LoVo (cell line): Measurements from ENCODE around the gene TGFB1I1.

Experiments
- DNase-seq: peaks from one replicate; pipeline ENCODE4 v3.0.0-alpha.2; 2016; ENCODE audit warnings: low spot score

TGFB1I1 gene

GRCh38 chr16:31452631-31453106 lies 19.3 kb upstream of the TGFB1I1 start:
- peak; percentile 31 for DNase-seq

DNA sequence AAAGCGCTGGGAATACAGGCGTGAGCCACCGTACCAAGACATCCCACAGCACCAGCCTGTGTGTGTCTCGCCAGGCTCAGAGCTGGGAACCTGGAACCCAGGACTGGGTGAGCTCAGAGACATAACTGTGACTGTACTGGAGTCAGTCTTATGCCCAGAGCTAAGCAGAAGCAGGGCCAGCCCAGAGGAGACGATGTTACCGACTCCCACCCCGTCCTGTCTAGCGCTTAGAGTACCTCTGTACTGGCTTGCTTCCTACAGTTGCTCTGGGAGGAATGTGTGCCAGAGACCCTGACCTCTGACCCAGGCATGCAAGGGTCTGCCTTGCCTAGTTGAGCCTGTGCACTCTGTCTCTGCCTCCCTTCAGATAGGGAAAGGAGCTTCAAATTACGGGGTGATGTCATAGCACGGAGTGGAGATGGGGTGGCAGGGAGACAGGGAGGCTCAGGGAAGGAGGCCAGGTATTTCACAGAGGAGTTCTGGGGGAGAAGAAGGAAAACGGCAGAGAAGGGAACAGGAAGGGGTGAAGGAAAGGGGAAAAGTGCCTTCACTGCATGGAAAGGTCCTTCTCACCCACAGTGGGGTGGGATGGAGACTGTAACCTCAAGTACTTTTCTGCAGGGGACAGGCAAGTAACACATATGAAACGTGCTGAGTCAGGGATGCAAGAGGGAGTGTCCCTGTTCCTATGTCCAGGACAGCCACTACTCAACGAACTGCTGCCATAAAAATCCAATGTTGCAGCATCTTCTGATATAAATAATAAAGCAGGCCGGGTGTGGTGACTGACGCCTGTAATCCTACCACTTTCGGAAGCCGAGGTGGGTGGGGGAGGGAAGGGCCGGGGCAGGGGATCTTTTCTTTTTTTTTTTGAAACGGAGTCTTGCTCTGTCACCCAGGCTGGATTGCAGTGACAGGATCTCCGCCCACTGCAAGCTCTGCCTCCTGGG lies 18.4 kb upstream of the TGFB1I1 start:
- no peak for DNase-seq

DNA sequence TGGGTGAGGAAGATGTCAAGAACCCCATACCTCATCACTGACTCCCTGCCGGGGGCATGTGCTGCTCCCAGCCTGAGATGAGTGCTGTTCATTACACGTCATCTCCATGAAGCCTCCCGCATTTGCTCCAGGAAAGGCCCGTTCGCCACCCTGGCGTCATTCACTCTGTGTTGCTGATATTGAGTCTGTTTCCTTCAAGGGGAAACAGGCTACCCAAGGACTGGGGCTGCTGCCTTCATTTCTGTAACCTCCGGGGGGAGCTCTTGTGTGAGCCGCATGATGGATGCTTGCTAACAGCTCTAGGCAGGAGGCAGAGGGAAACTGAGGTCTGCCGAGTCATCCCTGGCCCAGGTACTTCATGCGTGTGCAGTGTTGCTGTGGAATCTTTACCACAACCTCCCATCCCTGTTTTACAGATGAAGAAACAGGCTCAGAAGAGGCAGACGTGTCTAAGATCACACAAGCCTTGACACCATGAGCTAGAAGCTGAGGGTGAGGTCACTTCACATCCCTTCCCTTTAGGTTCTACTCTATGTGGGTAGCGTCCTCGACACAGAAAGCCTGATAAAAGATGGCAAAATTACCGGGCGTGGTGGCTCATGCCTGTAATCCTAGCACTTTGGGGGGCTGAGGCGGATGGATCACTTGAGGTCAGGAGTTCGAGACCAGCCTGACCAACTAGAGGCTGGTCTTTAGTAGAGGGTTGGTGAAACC lies 16.2 kb upstream of the TGFB1I1 start:
- no peak for DNase-seq

- no peak for DNase-seq
These were observed 15.0 kb upstream of the TGFB1I1 start for GRCh38 chr16:31456988-31457360.

- no peak for DNase-seq
These were observed 13.7 kb upstream of the TGFB1I1 start for GRCh38 chr16:31458073-31458843.

DNA sequence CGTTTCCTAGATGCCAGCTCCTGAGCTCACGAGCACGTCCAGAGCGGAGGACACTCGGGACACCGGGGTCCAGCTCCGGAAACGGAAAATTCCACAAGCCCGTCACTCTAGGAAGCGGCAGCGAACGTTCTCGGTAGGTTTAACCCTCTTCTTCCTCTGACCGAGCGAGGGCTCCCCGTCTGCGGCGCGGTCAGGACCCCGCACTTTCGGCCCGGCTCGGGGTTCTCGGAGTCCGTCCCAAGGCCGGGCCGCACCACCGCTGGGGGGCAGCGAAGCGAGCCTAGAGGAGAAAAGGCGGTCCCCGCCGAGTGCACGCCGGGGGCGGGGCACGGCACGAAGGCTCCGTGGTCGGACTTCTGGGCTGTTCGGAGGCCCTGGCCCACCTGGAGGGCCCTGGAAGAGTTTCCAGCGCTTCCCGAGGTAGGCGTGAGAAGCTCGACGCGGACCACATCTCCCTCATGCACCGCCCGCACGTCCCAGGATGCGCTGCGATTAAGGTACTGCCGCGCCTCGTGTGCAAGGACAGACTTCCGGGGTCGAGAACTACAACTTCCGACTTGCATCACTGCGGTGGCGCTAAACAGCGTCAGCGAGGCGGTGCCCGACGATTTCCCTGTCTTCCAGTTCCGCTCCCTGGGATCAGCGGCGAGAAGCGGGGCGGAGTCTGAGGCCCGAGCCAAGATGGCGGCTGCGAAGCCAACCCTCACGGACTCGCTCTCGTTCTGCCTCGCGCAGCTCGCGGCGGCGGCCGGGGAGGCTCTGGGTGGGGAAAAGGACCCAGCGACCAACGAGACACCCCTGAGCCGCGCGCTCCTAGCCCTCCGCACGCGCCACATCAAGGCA lies 12.9 kb upstream of the TGFB1I1 start, which contains the start of gene ARMC5:
Gene ARMC5, plus strand, starts transcription at position 658 of the 843 bp plus-strand sequence. Its CDS starts 24 bp downstream, at position 682.
- DNase-seq, result peak; percentile 98

DNA sequence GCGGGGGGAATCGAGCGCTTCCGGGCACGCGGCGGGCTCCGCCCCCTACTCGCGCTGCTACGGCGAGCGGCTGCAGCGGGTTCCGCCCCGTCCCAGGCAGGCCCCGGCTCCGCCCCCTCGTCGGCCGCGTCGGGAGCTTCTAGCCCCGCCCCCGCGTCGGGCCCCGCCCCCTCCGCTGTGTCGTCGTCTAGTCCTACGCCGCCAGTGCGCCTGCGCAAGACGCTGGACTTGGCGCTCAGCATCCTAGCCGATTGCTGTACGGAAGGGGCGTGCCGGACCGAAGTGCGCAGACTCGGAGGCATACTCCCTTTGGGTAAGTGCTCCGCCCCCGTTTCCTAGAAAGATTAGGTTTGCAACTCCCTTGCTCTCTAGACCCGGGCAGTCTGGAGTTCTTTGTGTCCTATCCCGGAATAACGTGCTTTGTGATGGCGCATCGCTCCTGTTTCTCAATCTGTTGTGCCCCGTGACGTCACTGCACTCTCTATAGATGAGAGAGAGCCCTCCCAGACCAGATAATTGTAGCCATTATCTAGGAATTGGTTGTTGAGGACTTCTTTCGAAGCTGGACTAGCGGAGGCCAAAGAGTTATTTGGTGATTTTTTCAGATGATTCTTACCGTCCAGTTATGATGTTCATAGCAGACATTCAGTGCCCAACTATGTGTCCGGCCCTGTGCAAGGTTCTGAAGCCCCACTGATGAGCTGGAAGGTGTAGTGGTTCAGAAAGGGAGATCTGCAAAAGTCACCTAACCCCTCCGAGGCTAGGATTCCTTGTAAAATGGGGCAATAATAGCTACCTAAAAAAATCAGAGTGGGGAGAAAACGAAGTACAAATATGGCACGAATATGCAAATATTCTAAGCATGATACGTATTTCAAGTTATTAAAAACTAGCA lies 12.0 kb upstream of the TGFB1I1 start:
- DNase-seq, result peak; percentile 100

DNA sequence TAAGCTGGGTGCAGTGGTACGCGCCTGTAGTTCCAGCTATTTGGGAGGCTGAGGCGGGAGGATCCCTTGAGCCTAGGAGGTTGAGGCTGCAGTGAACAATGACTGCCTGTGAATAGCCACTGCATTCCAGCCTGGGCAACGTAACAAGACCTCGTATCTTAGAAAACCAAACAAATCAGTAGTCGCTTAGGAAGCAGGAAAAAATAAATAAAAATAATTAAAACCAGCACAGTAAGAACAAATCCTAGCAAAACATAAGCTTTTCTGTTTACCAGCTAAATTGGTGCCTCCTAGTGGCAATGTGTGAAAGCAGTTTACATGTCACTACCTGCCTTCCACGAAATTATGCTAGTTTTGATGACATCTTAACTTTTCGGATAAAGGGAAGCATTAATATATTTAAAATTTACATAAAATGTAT lies 11.4 kb upstream of the TGFB1I1 start:
- DNase-seq, result peak; percentile 39

DNA sequence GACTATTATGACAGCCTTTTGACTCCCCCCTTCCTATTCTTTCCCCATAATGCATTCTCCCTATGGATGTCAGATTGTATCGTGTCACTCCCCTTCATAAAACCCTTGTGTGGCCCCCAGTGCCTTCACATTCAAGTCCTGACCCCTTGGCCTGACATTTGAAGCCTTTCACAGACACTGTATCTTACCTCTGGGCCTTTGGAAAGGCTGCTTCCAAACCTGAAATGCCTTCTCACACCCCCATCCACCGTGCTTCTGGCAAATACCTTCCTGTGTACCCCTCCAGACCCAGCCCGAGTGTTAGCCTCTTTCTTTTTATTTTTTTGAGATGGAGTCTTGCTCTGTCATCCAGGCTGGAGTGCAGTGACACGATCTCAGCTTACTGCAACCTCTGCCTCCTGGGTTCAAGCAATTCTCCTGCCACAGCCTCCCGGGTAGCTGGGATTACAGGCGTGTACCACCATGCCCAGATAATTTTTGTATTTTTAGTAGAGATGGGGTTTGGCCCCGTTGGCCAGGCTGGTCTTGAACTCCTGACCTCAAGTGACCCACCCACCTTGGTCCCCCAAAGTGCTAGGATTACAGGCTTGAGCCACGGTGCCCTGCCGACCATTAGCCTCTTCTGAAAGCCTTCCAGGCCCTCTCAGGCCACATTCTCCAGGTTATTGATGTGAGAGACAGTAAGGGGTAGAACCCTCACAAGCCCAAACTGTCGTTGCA lies 10.6 kb upstream of the TGFB1I1 start:
- DNase-seq, result no peak

DNA sequence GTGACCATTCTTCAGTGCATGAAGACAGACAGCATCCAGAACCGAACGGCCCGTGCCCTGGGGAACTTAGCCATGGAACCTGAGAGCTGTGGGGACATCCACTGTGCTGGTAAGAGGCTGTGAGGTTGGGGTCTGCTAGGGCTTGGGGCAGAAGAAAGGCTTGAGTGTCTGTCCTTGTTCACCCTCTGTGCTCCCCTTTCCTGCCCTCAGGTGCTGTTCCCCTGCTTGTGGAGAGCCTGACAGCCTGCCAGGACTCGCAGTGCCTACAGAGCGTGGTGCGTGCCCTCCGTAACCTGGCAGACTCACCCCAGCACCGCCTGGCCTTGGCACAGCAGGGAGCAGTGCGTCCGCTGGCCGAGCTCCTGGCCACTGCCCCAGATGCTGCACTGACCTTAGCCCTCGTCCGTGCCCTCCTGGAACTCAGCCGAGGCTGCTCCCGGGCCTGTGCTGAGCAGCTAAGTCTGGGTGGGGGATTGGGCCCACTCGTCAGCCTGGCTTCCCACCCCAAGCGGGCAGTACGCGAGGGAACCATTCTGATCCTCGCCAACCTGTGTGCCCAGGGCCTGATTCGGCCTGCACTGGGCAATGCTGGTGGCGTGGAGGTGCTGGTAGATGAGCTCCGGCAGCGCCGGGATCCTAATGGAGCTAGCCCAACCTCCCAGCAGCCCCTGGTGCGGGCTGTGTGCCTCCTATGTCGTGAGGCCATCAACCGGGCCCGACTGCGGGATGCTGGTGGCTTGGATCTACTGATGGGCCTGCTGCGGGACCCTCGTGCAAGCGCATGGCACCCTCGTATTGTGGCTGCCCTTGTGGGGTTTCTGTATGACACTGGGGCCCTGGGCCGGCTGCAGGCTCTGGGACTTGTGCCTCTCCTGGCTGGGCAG lies 9.8 kb upstream of the TGFB1I1 start:
- no peak for DNase-seq

DNA sequence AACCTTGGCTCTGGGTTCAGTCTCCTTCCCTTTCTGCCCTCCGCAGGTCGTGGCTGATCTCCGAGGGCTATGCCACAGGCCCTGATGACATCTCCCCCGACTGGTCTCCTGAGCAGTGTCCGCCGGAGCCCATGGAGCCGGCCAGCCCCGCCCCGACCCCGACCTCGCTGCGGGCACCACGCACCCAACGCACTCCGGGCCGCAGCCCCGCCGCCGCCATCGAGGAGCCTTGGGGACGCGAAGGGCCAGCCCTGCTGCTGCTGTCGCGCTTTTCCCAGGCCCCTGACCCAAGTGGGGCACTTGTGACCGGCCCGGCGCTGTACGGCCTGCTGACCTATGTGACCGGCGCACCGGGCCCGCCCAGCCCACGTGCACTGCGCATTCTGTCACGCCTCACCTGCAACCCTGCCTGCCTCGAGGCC lies 7.6 kb upstream of the TGFB1I1 start:
- DNase-seq, result no peak

- no peak for DNase-seq
These were observed 7.1 kb upstream of the TGFB1I1 start for GRCh38 chr16:31464781-31465260.

GRCh38 chr16:31465788-31466370 lies 6.1 kb upstream of the TGFB1I1 start:
- no peak for DNase-seq

- no peak for DNase-seq
These were observed 5.5 kb upstream of the TGFB1I1 start for GRCh38 chr16:31466381-31466841.

DNA sequence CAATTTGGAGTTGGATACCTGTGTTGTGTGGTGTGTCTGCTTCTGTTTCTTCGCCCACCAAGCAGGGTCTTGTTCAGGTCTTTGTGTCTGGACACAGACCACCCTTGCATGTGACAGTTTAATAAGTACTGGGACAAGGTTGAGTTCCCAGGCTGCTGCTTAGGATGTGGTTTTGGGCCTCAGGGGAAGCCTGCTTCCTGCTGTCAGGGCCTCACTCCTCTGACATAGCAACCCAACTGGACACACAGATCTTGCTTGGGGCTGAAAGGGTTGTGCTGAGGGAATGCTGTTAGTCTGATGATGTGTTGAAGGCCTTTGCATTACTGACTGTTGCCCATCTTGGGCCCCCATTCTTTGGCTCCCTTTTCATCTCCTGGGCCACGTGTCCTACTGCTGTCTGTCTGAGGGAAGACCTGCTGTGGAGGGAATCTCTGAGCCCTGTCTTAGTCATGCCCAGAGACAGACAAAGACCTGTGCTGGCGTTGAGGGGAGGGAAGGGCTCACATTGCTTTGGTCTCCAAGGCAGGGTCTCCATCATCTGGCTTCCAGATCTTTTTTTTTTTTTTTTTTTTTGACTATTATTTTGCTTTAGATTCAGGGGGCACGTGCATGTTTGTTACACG lies 4.7 kb upstream of the TGFB1I1 start:
- DNase-seq, result no peak

- no peak for DNase-seq
These were observed 4.1 kb upstream of the TGFB1I1 start for GRCh38 chr16:31467858-31468257.

GRCh38 chr16:31470615-31471014 lies 1.3 kb upstream of the TGFB1I1 start:
- DNase-seq, result no peak
